ENCODE data around the gene TLR10. TPM values are rescaled to one million over a fixed set of nuclear protein-coding genes. Genes with fewer than 3 reads are reported as not detected.

The TLR10 gene
- total RNA-seq, 1 donor from 2014 or later = not detected

DNA sequence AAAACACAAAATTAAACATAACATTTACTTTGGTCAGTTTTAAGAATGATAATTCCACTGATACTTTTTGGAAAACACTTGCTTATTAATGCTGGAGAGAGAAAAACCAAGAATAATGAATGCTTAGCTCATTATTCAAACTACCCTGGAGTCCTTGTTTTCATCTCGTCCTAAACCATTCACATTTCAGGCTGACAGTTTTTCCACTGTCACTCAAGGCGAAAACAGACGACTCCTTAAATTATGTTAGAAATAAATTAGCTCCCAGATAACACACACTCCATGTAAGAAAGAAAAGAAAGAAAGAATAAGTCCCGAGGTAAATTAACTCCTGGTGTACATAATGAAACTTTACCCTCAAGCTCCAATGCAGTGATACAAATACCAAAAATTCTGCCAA, 33.5 kb downstream of the TLR10 start:
- TF ChIP-seq POLR2A (IDR thresholded peaks at IDR 0.05) (no peak), POLR2AphosphoS5 (IDR thresholded peaks at IDR 0.05; ENCODE audit: insufficient read depth in 1 of 2, low read depth in 1 of 2) (no peak), CTCF (IDR thresholded peaks at IDR 0.05) (no peak)
- H3K9me3 ChIP-seq = no peaks in the 10 kb centered on the region
- peaks cover 18% of the 10 kb centered on the region for H3K4me1 ChIP-seq
- intact Hi-C loops (cut with DNase I) = no loop called here
- H3K4me3 ChIP-seq = no peak overlapping the region
- no peaks in the 10 kb centered on the region for H3K36me3 ChIP-seq
- no peak overlapping the region for H3K27ac ChIP-seq
- H3K27me3 ChIP-seq = no peaks in the 10 kb centered on the region
- DNase-seq (ENCODE audit: extremely low spot score in 2 of 2) = no peak

GRCh38 chr4:38747629-38748028, 35.2 kb downstream of the TLR10 start:
- no peaks in the 10 kb centered on the region for H3K27me3 ChIP-seq
- intact Hi-C loops (cut with DNase I) = no loop called here
- H3K4me3 ChIP-seq = no peak overlapping the region
- H3K4me1 ChIP-seq = peaks cover 8% of the 10 kb centered on the region
- H3K27ac ChIP-seq = no peak overlapping the region
- H3K36me3 ChIP-seq = no peaks in the 10 kb centered on the region
- TF ChIP-seq CTCF (IDR thresholded peaks at IDR 0.05) = no peak
- TF ChIP-seq POLR2AphosphoS5 (IDR thresholded peaks at IDR 0.05; ENCODE audit: insufficient read depth in 1 of 2, low read depth in 1 of 2) = no peak
- TF ChIP-seq POLR2A (IDR thresholded peaks at IDR 0.05) = no peak
- no peak for DNase-seq (ENCODE audit: extremely low spot score in 2 of 2)
- H3K9me3 ChIP-seq = no peaks in the 10 kb centered on the region

DNA sequence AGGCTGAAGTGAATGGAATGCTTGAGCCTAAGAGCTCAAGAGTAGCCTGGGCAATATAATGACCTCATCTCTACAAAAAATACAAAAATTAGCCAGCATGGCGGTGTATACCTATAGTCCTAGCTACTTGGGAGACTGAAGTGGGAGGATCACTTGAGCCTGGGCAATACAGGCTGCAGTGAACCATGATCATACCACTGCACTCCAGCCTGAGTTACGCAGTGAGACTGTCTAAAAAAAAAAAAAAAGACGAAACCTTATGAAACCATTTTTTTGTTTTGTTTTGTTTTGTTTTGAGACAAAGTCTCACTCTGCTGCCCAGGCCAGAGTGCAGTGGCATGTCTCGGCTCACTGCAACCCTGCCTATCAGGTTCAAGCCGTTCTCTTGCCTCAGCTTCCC, 36.9 kb downstream of the TLR10 start:
- Histone ChIP-seq H3K9me3 (no peaks in the 10 kb centered on the region), H3K4me3 (no peak overlapping the region), H3K36me3 (no peaks in the 10 kb centered on the region), H3K27ac (no peak overlapping the region), H3K27me3 (no peaks in the 10 kb centered on the region), H3K4me1 (no peaks in the 10 kb centered on the region)
- TF ChIP-seq CTCF (IDR thresholded peaks at IDR 0.05) (no peak), POLR2A (IDR thresholded peaks at IDR 0.05) (no peak), POLR2AphosphoS5 (IDR thresholded peaks at IDR 0.05; ENCODE audit: insufficient read depth in 1 of 2, low read depth in 1 of 2) (no peak)
- intact Hi-C loops (cut with DNase I) = no loop called here
- DNase-seq (ENCODE audit: extremely low spot score in 2 of 2) = no peak

DNA sequence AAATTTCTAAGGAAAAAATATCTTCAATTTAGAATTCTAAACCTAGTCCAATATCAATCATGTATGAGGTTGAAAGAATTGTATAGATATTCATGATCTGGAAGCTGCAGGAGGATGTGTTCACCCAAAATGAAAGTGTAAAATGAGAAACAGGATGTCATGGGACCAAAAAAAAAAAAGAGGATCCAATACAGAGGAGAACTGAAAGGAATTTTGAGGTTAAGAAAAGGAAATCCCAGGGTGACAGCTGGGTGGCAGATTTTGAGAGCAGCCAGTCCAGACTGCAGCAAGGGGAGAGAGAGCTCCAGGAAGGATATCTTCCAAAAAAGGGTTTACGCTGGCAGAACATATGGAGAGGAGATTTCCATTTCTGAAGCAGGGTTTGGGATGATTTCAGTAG, 38.9 kb downstream of the TLR10 start:
- intact Hi-C loops (cut with DNase I) = no loop called here
- Histone ChIP-seq H3K27ac (no peak overlapping the region), H3K36me3 (no peaks in the 10 kb centered on the region), H3K9me3 (no peaks in the 10 kb centered on the region), H3K4me3 (no peak overlapping the region), H3K27me3 (no peaks in the 10 kb centered on the region), H3K4me1 (no peaks in the 10 kb centered on the region)
- no peak for DNase-seq (ENCODE audit: extremely low spot score in 2 of 2)
- TF ChIP-seq CTCF (IDR thresholded peaks at IDR 0.05) (no peak), POLR2AphosphoS5 (IDR thresholded peaks at IDR 0.05; ENCODE audit: insufficient read depth in 1 of 2, low read depth in 1 of 2) (no peak), POLR2A (IDR thresholded peaks at IDR 0.05) (no peak)

DNA sequence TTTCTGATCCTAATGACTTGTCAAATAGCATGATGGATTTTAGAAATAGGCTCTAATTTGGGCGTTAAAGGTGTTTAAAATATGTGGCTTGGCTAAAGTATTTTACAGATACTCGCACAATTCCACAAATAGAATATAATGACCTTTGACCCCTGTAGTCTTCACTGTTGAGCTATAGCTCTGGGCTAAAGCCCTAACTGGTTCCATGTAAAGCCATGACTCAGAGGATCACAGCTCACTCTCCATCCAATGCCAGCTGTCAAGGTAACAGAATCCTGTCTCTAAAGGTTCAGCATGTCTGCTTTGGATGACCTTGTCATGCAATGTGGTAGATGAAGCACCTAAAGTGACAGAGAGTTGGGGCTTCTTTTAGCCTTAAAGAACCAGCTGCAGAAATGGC, 42.5 kb downstream of the TLR10 start:
- Histone ChIP-seq H3K4me1 (no peaks in the 10 kb centered on the region), H3K9me3 (no peaks in the 10 kb centered on the region), H3K36me3 (no peaks in the 10 kb centered on the region), H3K27ac (no peak overlapping the region), H3K4me3 (no peak overlapping the region), H3K27me3 (no peaks in the 10 kb centered on the region)
- no peak for DNase-seq (ENCODE audit: extremely low spot score in 2 of 2)
- intact Hi-C loops (cut with DNase I) = no loop called here
- TF ChIP-seq CTCF (IDR thresholded peaks at IDR 0.05) (no peak), POLR2A (IDR thresholded peaks at IDR 0.05) (no peak), POLR2AphosphoS5 (IDR thresholded peaks at IDR 0.05; ENCODE audit: insufficient read depth in 1 of 2, low read depth in 1 of 2) (no peak)

Data from vagina (tissue), 2 donors.